Liver (tissue), 9 donors: Measurements from ENCODE around the gene MAP3K21. TPM values are rescaled to one million over a fixed set of nuclear protein-coding genes. Genes with fewer than 3 reads are reported as not detected.

Experiments
- DNase-seq: peaks from one replicate; pipeline ENCODE4 v3.0.0-alpha.2; 2017; ENCODE audit warnings: low spot score
- H3K27ac ChIP-seq, 2 donors: one replicate each; pipeline ENCODE4 v1.7.0; 2013; ENCODE audit warnings: inconsistent platforms in 2 of 2, low read length in 2 of 2, control low read depth in 1 of 2, low read depth in 1 of 2, mild to moderate bottlenecking in 1 of 2
- H3K27me3 ChIP-seq, 4 donors: one replicate each; pipeline versions ENCODE4 v1.6.1 to v1.7.0; 2013; ENCODE audit warnings: low read length in 3 of 4, inconsistent platforms in 1 of 4, mild to moderate bottlenecking in 1 of 4, moderate library complexity in 1 of 4; ENCODE audit not compliant: control insufficient read depth in 4 of 4, insufficient read depth in 4 of 4
- H3K36me3 ChIP-seq, 4 donors: one replicate each; pipeline versions ENCODE4 v1.6.1 to v1.7.0; 2013; ENCODE audit warnings: low read length in 3 of 4, mild to moderate bottlenecking in 3 of 4, low read depth in 1 of 4, moderate library complexity in 1 of 4; ENCODE audit not compliant: control insufficient read depth in 4 of 4, insufficient read depth in 3 of 4
- H3K4me1 ChIP-seq, 4 donors: one replicate each; pipeline versions ENCODE4 v1.6.1 to v1.7.0; 2013; ENCODE audit warnings: low read length in 3 of 4, mild to moderate bottlenecking in 3 of 4, moderate library complexity in 1 of 4; ENCODE audit not compliant: control insufficient read depth in 4 of 4, insufficient read depth in 4 of 4
- H3K4me3 ChIP-seq, 3 donors: one replicate each; pipeline versions ENCODE4 v1.6.1 to v1.7.0; 2013; ENCODE audit warnings: low read length in 3 of 3, control low read depth in 1 of 3, low read depth in 1 of 3, mild to moderate bottlenecking in 1 of 3
- H3K9ac ChIP-seq, 2 donors: one replicate each; pipeline ENCODE4 v1.7.0; 2013; ENCODE audit warnings: low read length in 2 of 2, mild to moderate bottlenecking in 2 of 2, moderate library complexity in 2 of 2, control low read depth in 1 of 2, low read depth in 1 of 2
- H3K9me3 ChIP-seq, 4 donors: one replicate each; pipeline versions ENCODE4 v1.6.1 to v1.7.0; 2013; ENCODE audit warnings: low read length in 3 of 4; ENCODE audit not compliant: control insufficient read depth in 4 of 4
- EGR1 ChIP-seq, 2 donors: IDR thresholded peaks; 2 replicates each; pipeline ENCODE4 v1.6.1; 2016 to 2018; ENCODE audit warnings: antibody characterized with exemption in 2 of 2, low read depth in 2 of 2
- FOXA1 ChIP-seq: IDR thresholded peaks from 2 replicates; pipeline ENCODE4 v1.6.1; 2016; ENCODE audit warnings: antibody characterized with exemption
- FOXA2 ChIP-seq: IDR thresholded peaks from 2 replicates; pipeline ENCODE4 v1.6.1; 2016; ENCODE audit warnings: antibody characterized with exemption
- GABPA ChIP-seq, 2 donors: IDR thresholded peaks in 1 of 2; conservative IDR thresholded peaks in 1 of 2; 2 replicates each; pipeline ENCODE4 v1.6.1; 2016; ENCODE audit warnings: antibody characterized with exemption in 2 of 2, mild to moderate bottlenecking in 1 of 2, moderate library complexity in 1 of 2
- HNF4A ChIP-seq, 2 donors: conservative IDR thresholded peaks; 2 replicates each; pipeline ENCODE4 v1.6.1; 2016; ENCODE audit warnings: antibody characterized with exemption in 2 of 2, mild to moderate bottlenecking in 2 of 2
- HNF4G ChIP-seq: IDR thresholded peaks from 2 replicates; pipeline ENCODE4 v1.6.1; 2016; ENCODE audit warnings: antibody characterized with exemption
- JUND ChIP-seq, 2 donors: IDR thresholded peaks; 2 replicates each; pipeline ENCODE4 v1.6.1; 2016; ENCODE audit warnings: antibody characterized with exemption in 2 of 2
- NR2F2 ChIP-seq: IDR thresholded peaks from 2 replicates; pipeline ENCODE4 v1.6.1; 2016; ENCODE audit warnings: antibody characterized with exemption
- RAD21 ChIP-seq, 2 donors: IDR thresholded peaks; 2 replicates each; pipeline ENCODE4 v1.6.1; 2016; ENCODE audit warnings: antibody characterized with exemption in 2 of 2, mild to moderate bottlenecking in 2 of 2
- RXRA ChIP-seq, 2 donors: IDR thresholded peaks; 2 replicates each; pipeline ENCODE4 v1.6.1; 2017 to 2018; ENCODE audit warnings: antibody characterized with exemption in 2 of 2, mild to moderate bottlenecking in 1 of 2
- SP1 ChIP-seq: IDR thresholded peaks from 2 replicates; pipeline ENCODE4 v1.6.1; 2018; ENCODE audit warnings: antibody characterized with exemption, mild to moderate bottlenecking
- TAF1 ChIP-seq: conservative IDR thresholded peaks from 2 replicates; pipeline ENCODE4 v1.6.1; 2016; ENCODE audit warnings: antibody characterized with exemption, mild to moderate bottlenecking
- YY1 ChIP-seq: IDR thresholded peaks from 2 replicates; pipeline ENCODE4 v1.6.1; 2016; ENCODE audit warnings: antibody characterized with exemption, mild to moderate bottlenecking
- WGBS: extraction: QIAGEN DNeasy Blood & Tissue Kit; methylation state at CpG from one replicate; pipeline ENCODE4 v1.1.7; 2013; 5-methylcytosine and 5-hydroxymethylcytosine counted together
- polyA plus RNA-seq, 2 donors: library from polyadenylated mRNA; stranded (reverse) in 1 of 2; unstranded in 1 of 2; fragments of 200-250 nt in 1 of 2; fragments of >200 nt in 1 of 2; fragmentation: Nextera tagmentation in 1 of 2; extraction: Ambion mirVana in 1 of 2; gene quantifications; one replicate each; pipeline versions ENCODE4 v1.2.1 to v1.2.3, GENCODE V29; 2013 to 2015
- total RNA-seq, 2 donors: library from RNA; depleted of rRNA; stranded (reverse); fragments of >200 nt; gene quantifications; one replicate each; pipeline ENCODE4 v1.2.3, GENCODE V29; 2014
- TF ChIP-seq, protein P1 (sequence below): IDR thresholded peaks from 2 replicates; pipeline ENCODE4 v1.6.1; 2016; ENCODE audit warnings: antibody characterized with exemption, mild to moderate bottlenecking
- TF ChIP-seq, protein P2 (sequence below): fragments of 150-350 bp; IDR thresholded peaks from 2 replicates; pipeline ENCODE4 v1.5.1; 2017; ENCODE audit warnings: improper control_type of control experiment, low read depth, low read length; ENCODE audit not compliant: missing input control
- TF ChIP-seq, protein P3 (sequence below): IDR thresholded peaks from 2 replicates; pipeline ENCODE4 v1.6.1; 2016; ENCODE audit warnings: antibody characterized with exemption
- TF ChIP-seq, protein P4 (sequence below): IDR thresholded peaks from 2 replicates; pipeline ENCODE4 v1.6.1; 2016; ENCODE audit warnings: antibody characterized with exemption
- TF ChIP-seq, protein P5 (sequence below): IDR thresholded peaks from 2 replicates; pipeline ENCODE4 v1.6.1; 2016; ENCODE audit warnings: antibody characterized with exemption
- donor health status: healthy.
- donor health status: healthy.
- donor health status: healthy.
- donor health status: healthy.
- donor health status: healthy.

Gene MAP3K21
- total and polyA plus RNA-seq, 4 donors, result 0.51 to 7.3 (median 1.6) TPM

DNA sequence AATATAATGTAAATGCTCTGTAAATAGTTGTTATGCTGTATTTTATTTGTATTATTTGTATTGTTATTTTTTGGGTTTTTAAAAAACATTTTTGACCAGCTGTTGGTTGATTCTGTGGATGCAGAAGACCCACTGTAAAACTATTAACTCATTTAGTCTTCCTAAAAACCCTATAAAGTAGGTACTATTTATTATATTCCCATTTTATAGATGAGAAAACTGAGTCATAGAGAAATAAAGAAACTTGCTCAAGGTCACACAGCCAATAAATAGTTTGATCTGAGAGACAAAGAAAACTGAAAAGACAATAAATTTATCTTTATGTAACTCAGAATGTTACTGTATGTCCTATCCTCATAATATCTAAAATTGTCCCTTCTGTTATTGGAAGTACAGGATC lies 1.2 kb upstream of the MAP3K21 start:
- Histone ChIP-seq H3K4me3 (no peak overlapping the region), H3K4me1 (peaks cover 8 to 34% (median 15%) of the 10 kb centered on the region in 4 donors), H3K36me3 (no peaks in the 10 kb centered on the region), H3K27ac (no peak overlapping the region), H3K27me3 (no peaks in the 10 kb centered on the region), H3K9me3 (no peaks in the 10 kb centered on the region), H3K9ac (no peak overlapping the region)
- no peak for DNase-seq
- TF ChIP-seq, protein P1, sequence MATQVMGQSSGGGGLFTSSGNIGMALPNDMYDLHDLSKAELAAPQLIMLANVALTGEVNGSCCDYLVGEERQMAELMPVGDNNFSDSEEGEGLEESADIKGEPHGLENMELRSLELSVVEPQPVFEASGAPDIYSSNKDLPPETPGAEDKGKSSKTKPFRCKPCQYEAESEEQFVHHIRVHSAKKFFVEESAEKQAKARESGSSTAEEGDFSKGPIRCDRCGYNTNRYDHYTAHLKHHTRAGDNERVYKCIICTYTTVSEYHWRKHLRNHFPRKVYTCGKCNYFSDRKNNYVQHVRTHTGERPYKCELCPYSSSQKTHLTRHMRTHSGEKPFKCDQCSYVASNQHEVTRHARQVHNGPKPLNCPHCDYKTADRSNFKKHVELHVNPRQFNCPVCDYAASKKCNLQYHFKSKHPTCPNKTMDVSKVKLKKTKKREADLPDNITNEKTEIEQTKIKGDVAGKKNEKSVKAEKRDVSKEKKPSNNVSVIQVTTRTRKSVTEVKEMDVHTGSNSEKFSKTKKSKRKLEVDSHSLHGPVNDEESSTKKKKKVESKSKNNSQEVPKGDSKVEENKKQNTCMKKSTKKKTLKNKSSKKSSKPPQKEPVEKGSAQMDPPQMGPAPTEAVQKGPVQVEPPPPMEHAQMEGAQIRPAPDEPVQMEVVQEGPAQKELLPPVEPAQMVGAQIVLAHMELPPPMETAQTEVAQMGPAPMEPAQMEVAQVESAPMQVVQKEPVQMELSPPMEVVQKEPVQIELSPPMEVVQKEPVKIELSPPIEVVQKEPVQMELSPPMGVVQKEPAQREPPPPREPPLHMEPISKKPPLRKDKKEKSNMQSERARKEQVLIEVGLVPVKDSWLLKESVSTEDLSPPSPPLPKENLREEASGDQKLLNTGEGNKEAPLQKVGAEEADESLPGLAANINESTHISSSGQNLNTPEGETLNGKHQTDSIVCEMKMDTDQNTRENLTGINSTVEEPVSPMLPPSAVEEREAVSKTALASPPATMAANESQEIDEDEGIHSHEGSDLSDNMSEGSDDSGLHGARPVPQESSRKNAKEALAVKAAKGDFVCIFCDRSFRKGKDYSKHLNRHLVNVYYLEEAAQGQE, result no peak
- TF ChIP-seq FOXA1 (no peak), EGR1 (IDR thresholded peaks at IDR 0.05; ENCODE audit: low read depth in 2 of 2) (no peak), RXRA (IDR thresholded peaks at IDR 0.05) (no peak), NR2F2 (no peak), TAF1 (no peak)
- TF ChIP-seq, protein P2, sequence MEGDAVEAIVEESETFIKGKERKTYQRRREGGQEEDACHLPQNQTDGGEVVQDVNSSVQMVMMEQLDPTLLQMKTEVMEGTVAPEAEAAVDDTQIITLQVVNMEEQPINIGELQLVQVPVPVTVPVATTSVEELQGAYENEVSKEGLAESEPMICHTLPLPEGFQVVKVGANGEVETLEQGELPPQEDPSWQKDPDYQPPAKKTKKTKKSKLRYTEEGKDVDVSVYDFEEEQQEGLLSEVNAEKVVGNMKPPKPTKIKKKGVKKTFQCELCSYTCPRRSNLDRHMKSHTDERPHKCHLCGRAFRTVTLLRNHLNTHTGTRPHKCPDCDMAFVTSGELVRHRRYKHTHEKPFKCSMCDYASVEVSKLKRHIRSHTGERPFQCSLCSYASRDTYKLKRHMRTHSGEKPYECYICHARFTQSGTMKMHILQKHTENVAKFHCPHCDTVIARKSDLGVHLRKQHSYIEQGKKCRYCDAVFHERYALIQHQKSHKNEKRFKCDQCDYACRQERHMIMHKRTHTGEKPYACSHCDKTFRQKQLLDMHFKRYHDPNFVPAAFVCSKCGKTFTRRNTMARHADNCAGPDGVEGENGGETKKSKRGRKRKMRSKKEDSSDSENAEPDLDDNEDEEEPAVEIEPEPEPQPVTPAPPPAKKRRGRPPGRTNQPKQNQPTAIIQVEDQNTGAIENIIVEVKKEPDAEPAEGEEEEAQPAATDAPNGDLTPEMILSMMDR, result no peak

DNA sequence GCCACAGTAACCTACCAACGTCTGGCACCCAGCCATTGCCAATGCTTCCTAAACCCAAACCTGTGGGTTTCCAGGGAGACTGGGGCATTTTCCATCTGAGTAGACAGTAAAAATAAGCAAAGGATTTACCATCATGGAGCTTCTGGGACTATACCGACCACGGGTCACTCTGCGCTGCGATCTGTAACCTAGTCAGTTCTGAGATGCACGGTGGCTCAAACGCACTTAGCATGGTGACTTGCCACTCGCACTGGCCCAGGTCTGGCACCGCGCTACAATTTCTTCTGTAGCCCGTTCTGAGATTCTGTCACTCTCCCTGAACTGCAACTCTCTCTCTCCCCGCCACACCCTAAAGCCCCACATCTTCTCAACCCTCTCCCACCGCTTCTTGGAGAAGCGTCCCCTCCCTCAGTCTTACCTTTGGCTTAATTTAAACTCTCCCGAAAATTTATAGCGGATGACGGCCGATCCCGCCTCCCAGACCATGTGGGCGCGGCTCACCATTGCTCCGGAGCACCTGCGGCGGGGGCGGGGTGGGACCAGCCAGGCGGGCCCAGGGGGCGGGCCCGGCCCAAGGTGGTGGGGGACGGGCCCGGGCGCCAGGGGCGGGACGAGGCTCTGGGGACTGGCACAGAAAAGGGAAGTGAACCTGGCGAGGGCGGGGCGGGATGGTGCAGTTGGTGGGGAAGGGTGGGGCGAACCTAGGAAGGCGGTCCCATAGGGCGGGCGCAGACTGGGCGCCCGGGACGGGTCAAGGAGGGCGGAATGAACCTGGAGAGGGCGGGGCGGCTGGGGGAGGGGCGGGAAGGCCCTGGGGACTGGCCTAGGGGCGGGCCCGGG lies 493 bp upstream of the MAP3K21 start:
- Histone ChIP-seq H3K4me3 (peak overlapping the region; percentile 62 to 94 (median 64)), H3K36me3 (no peaks in the 10 kb centered on the region), H3K4me1 (peaks cover 8 to 38% (median 15%) of the 10 kb centered on the region in 4 donors), H3K27me3 (no peaks in the 10 kb centered on the region), H3K27ac (peak overlapping the region; percentile 3 to 46), H3K9ac (peak overlapping the region in 1 of 2 donors; percentile 38), H3K9me3 (no peaks in the 10 kb centered on the region)
- DNase-seq, result peak; percentile 78
- WGBS, result 3% methylated on average over 49 of the region's 49 CpGs
- TF ChIP-seq HNF4A (conservative IDR thresholded peaks at IDR 0.05), result peak; percentile 15 to 31
- TF ChIP-seq, protein P2, result no peak
- no peak for TF ChIP-seq TAF1
- TF ChIP-seq, protein P3, sequence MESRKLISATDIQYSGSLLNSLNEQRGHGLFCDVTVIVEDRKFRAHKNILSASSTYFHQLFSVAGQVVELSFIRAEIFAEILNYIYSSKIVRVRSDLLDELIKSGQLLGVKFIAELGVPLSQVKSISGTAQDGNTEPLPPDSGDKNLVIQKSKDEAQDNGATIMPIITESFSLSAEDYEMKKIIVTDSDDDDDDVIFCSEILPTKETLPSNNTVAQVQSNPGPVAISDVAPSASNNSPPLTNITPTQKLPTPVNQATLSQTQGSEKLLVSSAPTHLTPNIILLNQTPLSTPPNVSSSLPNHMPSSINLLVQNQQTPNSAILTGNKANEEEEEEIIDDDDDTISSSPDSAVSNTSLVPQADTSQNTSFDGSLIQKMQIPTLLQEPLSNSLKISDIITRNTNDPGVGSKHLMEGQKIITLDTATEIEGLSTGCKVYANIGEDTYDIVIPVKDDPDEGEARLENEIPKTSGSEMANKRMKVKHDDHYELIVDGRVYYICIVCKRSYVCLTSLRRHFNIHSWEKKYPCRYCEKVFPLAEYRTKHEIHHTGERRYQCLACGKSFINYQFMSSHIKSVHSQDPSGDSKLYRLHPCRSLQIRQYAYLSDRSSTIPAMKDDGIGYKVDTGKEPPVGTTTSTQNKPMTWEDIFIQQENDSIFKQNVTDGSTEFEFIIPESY, result no peak
- TF ChIP-seq, protein P4, sequence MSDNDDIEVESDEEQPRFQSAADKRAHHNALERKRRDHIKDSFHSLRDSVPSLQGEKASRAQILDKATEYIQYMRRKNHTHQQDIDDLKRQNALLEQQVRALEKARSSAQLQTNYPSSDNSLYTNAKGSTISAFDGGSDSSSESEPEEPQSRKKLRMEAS, result no peak
- TF ChIP-seq HNF4G, result no peak
- TF ChIP-seq NR2F2, result no peak
- TF ChIP-seq GABPA (IDR thresholded peaks at IDR 0.05 in 1 of 2, conservative IDR thresholded peaks at IDR 0.05 in 1 of 2), result no peak
- peak; percentile 33 for TF ChIP-seq SP1
- TF ChIP-seq YY1, result no peak
- TF ChIP-seq JUND (IDR thresholded peaks at IDR 0.05), result no peak
- no peak for TF ChIP-seq FOXA2
- no peak for TF ChIP-seq RAD21 (IDR thresholded peaks at IDR 0.05)
- no peak for TF ChIP-seq EGR1 (IDR thresholded peaks at IDR 0.05; ENCODE audit: low read depth in 2 of 2)
- TF ChIP-seq RXRA (IDR thresholded peaks at IDR 0.05), result peak; percentile 8 to 10
- TF ChIP-seq, protein P5, sequence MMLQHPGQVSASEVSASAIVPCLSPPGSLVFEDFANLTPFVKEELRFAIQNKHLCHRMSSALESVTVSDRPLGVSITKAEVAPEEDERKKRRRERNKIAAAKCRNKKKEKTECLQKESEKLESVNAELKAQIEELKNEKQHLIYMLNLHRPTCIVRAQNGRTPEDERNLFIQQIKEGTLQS, result no peak
